CD4-positive, alpha-beta T cell treated with Interleukin-4 for 1 hour (primary cell): ENCODE measurements around the gene KRT31.
A peak's percentile ranks its signal among the peaks of the same experiment; 100 is the strongest.
"Not testable (repeated sequence)": the region's sequence is repeated elsewhere in the genome, so short reads cannot be mapped to it uniquely, and the experiment has no call there.

Source experiments
- DNase-seq, 2 donors: peaks; one replicate each; pipeline ENCODE4 v3.0.0-alpha.2; 2020 to 2022

The KRT31 gene

DNA sequence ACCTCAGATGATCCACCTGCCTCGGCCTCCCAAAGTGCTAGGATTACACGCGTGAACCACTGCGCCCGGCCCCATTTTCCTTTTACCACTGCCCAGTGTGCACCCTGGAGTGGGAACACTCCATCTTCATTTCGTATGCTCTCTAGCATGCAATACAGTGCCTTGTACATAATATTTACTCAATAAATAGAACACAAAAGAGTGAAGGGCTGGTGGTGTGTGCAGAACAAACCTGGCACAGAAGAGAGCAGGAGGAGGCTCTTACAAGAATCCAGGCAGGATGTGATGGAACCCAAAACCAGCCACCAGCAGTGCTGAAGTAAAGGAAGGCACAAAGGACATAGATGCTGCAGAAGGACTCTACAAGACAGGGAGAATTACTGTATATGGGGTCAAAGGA is 19.7 kb upstream of the KRT31 start:
- DNase-seq: no peak

DNA sequence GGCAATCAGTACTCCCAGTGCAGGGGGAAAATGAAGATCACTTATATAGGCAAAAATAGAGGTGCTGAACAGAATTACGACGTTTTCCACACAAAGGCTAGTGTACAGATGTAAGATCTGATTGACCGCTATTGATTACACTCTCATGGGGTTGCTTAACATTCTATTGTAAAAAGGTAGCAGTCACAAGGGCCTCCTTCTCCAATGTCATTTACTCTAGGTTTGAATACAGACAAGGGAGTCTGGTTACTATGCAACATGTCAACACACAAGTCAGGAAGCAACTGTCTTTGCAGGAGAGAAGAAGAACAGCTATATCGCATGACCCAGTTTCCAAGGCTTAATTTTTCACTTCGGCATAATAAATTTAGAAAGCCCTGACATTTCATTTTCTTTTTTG is 19.1 kb upstream of the KRT31 start:
- DNase-seq: no peak

DNA sequence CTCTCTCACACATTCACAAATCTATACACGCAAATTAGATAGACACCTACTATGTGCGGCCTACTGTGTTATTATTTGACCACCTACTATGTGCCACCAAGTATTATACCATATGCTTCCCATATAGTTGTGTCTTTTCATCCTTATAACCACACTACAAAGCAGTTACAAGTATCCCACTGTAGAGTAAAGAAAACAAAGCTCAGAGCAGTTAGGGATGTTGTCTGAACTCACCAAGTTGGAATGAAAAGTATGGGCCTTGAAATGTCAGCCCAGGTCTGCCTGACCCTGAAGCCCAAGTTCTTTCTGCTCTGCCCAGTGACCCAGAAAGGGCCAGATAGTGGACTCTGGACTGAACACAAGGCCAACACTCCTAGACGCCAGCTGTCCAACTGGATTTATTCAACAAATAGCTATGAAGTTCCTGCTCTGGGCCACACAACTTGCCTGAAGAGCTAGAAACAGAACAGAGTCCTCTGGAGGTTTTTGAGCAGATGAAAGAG is 18.5 kb upstream of the KRT31 start:
- no peak for DNase-seq

DNA sequence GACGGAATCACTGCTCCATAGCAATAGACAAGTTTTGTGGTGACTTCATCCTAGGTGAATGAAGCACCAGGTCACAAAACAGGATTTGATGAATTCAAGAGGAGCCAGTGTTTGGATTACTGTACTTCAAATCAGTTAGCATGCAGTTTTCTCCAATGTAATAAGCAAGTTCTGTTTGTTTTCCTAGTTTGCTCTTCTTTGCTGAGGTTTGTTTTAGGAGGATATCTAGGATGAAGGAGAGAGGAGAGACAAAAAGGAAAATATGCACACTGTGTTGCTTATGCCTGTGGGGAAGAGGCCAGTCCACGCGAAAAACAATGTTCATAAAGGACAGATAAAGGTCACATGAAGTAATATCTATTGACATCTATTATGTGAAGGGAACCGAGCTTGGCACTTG is 18.0 kb upstream of the KRT31 start:
- DNase-seq: no peak

- no peak for DNase-seq
These were observed 16.6 kb upstream of the KRT31 start for GRCh38 chr17:41413982-41414381.

DNA sequence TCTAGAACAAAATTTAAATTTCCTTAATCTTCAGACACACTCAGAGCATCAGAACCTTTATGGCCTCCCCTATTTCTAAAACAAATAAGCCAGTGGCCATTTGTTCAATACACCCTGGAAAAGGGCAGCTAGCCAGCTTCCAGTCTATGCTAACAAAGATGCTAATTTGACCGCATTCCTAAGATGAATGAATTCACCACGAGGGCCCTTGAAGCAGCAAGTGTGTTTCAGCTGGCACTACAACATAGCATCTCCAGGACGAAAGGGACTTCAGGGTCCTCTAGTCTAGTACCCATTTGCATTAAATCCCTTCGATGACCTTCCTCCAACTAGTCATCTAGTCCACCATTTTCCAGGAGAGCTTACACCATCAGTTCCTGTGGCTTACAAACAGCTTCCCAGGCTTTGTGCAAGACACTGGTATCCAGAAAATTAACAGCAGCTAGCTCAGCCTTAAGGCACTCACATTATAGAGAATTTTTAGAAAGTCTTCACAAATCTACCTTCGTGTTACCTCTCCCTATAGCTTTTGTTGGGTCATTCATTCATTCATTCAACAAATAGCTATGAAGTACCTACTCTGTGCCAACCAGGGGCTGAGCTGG is 16.0 kb upstream of the KRT31 start:
- DNase-seq: no peak

- no peak for DNase-seq
These were observed 13.8 kb upstream of the KRT31 start for GRCh38 chr17:41411072-41411840.

GRCh38 chr17:41407226-41407625 is 9.8 kb upstream of the KRT31 start:
- DNase-seq: no peak

GRCh38 chr17:41406205-41406604 is 8.8 kb upstream of the KRT31 start:
- DNase-seq: no peak

- peak in 1 of 2 donors; percentile 35 for DNase-seq
These were observed 6.7 kb upstream of the KRT31 start for GRCh38 chr17:41404024-41404671.

GRCh38 chr17:41403404-41404023 is 6.1 kb upstream of the KRT31 start:
- DNase-seq: peak in 1 of 2 donors; percentile 0

- DNase-seq: no peak
These were observed 4.8 kb upstream of the KRT31 start for GRCh38 chr17:41402161-41402560.

DNA sequence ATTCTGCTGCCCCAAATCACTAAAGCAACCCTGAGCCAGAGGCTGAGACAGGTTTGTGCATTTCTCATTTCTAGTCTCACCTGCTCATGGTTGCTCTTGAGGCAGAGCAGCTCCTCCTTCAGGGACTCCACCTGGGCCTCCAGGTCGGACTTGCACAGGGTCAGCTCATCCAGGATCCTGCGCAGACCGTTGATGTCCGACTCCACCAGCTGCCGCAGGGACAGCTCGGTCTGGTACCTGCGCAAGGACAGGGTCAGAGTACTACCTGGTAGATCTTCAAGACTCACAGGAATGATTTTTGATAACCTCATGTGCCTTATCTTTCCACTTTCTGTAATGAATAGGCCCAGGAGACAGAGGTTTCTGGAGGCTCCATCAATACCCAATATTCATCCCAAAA is 1.1 kb downstream of the KRT31 start:
- no peak for DNase-seq

DNA sequence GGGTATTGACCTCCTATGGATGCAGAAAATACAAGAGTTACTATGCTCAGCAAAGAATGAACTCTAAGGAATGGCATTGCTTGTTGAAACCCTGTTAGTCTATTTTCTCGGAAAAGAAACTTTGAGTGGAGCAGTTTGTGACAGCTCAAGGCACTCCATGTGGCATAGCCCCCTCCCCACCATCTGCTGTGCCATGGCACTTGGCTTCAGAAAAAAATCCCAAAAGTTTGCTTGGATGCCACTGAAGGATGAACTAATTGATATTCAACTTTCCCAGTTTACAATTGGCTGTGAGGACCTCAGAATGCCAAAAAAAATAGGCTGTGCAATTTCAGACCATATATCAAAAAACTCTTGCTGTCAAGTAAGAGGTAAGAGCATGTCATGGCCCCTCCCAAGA is 1.8 kb downstream of the KRT31 start:
- no peak for DNase-seq

DNA sequence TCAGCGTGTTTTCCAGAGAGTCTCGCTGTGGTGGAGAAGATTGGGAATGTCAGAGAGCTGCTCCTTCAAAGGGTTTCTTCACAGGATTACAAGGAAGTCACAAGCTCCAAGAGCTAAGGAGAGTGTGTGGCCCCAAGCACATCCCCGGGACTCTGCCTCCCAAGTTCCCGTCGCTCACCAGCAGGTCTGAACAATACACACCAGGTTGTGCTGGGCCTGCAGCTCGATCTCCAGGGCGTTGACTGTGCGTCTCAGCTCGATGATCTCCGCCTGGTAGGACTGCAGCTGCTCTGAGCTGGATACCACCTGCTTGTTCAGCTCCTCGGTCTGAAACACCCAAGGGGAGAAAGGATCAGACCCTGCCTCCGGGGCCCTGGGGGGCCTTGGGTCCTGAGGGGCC is 2.4 kb downstream of the KRT31 start:
- DNase-seq: not testable (repeated sequence)

DNA sequence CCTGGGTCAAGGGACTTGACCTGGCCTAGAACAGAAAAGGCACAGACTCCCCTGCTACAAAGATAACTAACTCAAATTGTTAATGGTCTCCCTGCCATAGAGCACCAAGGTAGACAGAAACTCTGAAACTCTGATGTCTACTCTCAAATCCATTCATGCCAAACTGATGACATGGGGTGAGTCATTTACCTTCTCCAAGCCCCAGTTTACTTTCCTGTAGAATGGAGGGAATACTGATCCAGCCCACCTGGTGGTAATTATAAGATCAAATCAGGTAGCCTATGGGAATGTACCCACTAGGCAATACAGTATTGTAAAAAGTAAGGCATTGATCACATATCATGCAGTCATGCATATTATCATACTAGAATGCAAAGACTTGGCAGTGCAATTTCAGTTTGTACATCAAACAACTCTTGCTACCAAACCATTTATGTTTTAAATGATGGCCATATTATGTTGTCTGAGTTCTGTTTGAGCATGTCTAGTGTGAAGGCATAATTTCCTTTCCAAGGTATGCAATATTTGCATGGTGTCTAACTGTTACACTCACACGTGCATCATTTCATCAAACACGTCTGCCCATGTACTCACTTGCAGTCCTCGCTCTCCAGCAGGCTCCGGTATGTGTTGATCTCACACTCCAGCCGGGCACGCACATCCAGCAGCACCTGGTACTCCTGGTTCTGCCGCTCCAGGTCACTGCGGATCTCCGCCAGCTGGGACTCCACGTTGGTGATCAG is 3.0 kb downstream of the KRT31 start:
- DNase-seq: no peak

DNA sequence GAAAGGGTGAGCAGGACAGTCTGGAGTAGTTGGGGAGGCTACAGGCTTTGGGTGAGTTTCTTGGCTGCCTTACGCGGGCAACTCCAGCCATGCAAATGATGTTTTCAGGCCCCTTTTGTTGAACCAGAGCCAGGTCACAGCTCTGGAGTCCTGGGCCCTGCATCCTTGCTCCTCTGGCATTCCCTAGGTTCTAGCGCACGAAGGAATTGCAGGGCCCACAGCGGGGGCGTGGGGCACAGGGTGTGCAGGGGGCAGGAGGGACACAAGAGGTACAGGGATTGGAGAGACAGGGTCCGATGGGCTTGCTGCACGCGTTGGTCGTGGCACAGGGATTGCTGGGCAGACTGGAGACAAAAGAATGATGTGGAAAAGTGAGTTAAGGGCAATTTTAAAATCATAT is 3.6 kb downstream of the KRT31 start:
- DNase-seq: no peak

- no peak for DNase-seq
These were observed 4.1 kb downstream of the KRT31 start for GRCh38 chr17:41393294-41393693.

DNA sequence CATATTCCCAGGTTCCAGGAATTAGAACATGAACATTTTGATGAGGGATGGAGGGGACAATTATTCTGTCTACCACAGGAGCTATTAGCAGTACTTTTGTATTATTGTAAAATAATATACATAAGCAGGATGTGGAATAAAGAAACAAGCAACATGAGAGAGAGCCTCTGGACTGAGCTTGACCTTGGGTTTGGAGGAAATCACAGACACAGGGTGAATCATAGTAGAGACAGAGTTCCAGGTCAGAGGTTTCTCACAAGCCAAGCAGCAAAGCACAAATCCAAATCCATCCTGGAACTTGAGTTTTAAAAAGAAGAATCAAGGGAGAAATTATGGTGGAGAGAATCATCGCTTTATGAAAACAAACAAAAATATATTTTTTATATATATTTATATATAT is 5.1 kb downstream of the KRT31 start:
- DNase-seq: no peak

DNA sequence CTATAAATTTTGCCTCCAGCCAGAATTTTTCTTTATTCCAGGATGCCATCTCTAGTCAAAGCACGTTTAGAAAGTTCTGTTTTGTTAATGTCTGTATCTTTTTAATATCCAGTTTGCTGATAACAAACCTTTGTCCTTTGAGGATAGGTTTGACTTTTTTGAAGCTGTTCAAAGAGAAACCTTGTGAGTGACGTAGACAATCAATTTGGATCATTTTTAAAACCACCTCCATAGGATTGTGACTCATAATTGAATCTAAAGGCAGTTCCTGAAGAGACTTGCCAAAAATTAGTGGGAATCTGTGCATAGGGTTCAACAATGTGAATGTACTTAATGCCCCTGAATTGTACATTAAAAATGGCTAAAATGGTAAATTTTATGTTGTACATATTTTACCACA is 5.9 kb downstream of the KRT31 start:
- DNase-seq: no peak

GRCh38 chr17:41390411-41390938 is 6.9 kb downstream of the KRT31 start:
- no peak for DNase-seq

DNA sequence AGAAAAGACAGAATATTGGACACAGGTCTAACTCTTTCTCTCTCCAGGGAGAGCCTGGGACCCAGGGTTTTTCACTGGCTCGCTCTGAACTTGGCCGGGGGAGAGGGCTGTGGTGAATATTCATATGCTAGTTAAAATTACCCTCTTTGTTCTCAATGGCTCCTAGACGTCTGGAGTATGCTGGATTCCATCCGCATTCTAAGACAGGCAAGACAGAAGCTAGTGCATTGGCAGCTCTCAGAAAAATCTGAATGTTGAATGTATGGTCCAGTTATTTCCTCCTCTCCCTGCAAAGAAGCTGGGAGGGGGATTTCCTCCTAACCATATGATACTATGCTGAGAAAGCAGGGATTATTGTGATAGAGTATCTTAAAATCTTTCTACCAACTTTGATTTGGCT is 9.7 kb downstream of the KRT31 start:
- no peak for DNase-seq

- DNase-seq: no peak
These were observed 11.2 kb downstream of the KRT31 start for GRCh38 chr17:41386227-41386626.
